ENCODE data around the gene DNAJA4.

DNAJA4 gene

DNA sequence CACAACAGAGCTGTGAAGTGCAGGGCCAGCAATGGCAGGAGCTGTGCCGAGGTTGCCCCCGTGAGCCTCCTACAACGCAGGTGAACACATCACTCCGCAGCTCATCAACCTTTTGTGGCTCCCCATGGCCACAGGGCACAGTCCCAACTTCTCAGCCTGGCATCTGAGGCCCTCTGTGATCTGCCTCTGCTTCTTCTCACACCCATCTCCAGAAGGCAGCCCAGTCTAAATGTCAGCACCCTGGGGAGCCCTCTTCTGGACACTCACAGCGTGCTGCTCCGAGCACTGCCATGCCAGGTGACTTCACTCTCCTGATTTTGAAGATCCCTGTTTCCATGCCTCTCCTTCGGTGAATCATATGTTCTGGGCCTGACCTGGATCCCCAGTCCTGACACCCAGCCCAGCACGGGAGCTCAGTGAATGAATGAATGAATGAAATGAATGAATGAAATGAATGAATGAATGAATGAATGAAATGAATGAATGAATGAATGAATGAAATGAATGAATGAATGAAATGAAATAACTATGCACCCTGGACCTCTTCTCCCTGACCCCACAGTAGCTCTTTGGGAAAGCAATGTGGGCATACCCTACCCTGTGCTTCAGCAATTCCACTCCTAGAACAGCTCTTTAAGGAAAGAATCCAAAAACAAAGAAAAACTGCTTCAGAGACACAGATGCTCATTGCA is 52.9 kb downstream of the DNAJA4 start:
- DNase-seq, result no peak

DNA sequence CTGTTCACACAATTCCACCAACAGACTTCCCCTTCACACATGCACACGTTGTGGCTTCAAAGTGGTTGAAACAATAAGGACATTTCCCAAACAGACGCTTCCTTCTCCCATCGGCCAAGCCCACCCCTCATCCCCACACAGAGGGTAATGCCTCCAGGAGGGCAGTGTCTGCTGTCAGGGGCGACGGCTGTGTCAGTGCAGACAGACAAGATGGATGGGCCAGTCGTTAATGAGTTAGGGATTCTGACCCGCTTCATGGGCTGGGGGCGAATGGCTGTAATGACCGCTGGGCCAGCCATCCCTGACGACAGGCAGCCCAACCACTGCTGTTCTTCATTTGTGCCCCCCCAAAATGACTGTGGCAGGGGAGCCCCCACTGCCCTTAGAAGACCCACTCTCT is 55.2 kb downstream of the DNAJA4 start:
- DNase-seq, result no peak

DNA sequence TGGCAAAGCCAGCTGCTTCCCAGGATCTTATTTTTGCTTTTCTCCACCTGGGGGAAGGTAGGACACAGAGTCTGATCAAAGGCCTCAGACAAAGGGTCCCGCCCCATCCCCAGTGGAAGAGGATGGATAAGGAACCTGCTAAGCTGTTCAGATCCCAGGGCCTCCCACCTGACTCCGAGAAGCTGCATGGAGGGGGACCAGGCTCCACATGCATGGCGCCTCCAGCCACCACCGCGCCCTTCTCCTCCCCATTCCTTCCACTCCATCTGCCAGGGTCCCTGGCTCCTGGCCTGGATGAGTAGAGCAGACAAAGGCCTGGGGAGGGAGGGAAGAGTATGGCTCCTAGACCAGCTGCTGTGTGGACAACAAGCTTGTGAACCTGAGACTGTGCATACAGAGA is 55.8 kb downstream of the DNAJA4 start:
- no peak for DNase-seq

DNA sequence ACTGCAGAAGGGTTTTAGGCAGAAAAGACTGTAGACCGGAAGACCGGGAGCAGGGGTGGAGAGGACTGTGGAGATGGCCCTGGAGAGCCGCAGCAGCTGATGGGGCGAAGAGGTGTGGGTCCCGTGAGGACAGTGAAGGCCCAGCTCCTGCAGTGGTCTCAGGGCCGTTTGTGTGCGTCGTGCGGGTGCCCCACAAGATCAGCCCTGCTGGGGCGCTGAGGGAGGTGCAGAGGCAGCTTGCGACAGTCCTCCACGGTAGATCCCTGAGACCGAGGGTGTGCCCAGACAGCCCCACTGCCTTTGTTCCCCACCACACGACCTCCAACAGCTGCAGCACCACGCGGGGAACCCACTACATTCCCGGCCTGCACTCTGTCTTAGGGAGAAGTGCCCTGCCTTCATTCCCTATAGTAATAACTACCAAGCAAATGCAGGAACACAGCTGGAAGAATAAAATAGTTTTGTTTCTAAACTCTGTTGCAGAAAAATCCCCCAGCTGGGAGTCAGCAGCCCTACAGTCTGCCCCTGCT is 56.7 kb downstream of the DNAJA4 start:
- DNase-seq, result no peak

DNA sequence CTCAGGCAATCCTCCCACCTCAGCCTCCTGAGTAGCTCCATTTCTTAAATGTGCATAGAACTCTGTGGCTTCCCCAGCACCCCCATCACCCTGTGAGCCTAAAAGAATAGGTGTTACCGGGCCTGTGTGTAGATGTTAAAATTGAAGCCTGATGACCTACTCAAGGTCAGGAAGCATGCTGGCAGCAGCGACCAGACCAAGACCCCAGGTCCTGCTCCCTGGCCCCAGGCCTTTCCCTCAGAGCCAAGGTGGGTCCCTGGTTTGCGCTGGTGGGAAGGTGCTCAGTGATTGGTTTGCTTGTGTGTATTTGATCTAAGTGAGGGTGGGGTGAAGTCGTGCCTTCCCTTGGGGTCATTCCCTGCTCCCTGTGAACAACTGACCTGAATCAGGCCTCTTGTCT is 57.4 kb downstream of the DNAJA4 start:
- no peak for DNase-seq

DNA sequence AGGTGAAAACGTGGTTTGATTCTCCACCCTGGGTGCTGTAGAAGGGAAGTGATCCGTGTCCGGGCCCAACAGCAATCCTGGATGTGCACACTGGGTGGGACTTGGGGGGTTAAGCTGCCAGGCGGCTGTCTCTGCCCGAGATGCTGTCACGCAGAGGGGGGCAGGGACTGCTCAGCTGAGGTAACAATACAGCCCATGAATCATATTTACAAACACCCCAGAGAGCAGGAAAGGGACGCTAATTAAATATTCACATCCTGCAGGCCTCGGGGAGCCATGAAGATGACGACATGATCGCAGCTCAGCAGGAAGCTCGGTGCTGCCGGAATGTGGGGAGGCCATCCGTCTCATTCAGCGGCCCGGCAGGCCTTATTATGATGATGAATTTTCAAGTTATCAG is 57.9 kb downstream of the DNAJA4 start:
- no peak for DNase-seq

GRCh38 chr15:78322724-78323521 is 58.6 kb downstream of the DNAJA4 start:
- DNase-seq, result no peak

GRCh38 chr15:78323693-78324092 is 59.3 kb downstream of the DNAJA4 start:
- DNase-seq, result no peak

DNA sequence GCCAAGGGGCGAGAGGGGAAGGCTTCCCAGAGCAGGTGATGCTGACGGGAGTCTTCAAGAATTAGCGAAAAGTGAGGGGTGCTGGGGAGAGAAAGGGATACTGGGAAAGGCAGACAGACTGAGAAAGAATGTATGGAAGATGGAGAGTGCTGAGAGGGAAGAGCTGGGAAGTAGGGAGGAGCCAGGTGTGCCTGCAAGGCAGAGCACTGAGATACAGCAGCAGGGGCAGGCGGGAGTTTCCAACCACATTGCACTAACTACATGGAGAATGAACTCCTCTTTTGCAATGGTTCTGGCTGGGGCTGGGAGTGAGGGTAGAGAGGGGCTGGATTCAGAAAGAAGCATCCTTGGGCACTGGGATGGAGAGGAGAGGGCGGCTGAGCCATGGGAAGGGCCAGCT is 59.8 kb downstream of the DNAJA4 start:
- DNase-seq, result no peak

DNA sequence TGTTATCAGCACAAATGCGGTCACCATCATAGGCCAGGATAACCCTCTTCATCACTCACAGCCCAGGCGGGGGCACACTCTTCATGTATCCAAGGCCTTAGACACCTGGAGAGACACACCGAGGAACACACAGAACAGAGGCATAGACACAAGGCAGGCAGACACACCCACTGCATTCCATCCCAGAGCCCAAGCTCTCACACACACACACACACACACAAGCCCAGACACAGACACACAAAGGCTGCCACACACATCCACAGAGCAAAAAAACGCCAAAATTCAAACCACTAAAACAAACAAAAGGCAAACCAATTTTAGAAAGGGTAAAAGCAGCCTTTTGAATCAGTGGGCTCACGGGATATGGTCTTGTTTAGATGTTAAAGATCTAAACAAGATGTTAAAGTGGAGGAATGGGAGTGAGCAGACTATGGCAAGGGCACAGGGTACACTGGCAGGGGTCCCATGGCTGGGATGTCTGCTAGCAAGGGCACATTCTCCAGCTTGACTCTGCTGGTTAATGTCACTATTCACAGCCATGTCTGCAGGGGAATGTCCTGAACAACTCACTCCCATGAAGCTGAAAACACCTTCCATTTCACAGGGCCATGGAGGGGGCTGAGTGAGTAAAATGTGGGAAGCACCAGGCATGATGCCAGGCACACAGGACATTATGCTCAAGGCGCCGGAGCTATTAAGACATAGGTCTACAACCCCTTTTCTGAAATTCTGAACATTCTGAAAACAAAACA is 60.9 kb downstream of the DNAJA4 start:
- DNase-seq, result no peak

DNA sequence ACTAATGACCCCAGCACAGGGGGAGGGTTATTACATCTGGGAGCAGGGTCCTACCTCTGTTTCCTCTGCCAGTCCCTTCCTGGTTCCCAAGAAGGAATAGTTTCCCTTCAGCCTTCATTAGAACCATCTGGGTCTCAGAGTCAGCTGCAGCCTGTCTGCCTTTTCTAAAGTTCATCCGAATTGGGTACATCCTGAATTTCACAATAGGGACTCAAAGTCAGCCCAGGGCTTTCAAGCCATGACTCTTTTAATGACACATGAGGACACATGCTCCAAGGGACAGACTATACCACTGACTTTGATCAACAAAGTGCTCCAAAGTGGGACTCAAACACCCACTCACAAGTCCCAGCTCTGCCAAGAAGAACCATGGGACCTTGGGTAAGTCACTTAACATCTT is 63.1 kb downstream of the DNAJA4 start:
- DNase-seq, result no peak

- no peak for DNase-seq
Observed at GRCh38 chr15:78329625-78330024, 65.3 kb downstream of the DNAJA4 start.

All from DMS79 treated with DMSO at 0.1 percent for 48 hours (cell line).